ENCODE measurements around the gene DARS1.

DNA sequence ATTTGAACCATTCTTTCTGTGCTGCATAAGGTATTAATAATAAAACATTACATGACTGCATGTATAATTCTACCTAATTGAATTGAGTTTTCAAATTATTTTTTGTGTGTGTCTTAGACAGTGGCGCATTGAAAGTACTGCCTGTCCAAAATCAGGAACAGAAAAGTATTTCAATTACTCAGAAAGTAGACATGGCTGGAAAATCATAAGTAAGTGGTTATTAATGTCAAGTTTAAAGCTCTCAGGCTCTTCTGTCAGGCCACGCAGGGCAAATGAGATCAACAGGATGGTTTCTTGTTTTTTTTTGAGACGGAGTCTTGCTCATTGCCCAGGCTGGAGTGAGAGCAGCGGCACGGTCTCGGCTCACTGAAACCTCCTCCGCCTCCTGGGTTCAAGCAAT, 32.4 kb upstream of the DARS1 start:
- TF ChIP-seq, protein P1, sequence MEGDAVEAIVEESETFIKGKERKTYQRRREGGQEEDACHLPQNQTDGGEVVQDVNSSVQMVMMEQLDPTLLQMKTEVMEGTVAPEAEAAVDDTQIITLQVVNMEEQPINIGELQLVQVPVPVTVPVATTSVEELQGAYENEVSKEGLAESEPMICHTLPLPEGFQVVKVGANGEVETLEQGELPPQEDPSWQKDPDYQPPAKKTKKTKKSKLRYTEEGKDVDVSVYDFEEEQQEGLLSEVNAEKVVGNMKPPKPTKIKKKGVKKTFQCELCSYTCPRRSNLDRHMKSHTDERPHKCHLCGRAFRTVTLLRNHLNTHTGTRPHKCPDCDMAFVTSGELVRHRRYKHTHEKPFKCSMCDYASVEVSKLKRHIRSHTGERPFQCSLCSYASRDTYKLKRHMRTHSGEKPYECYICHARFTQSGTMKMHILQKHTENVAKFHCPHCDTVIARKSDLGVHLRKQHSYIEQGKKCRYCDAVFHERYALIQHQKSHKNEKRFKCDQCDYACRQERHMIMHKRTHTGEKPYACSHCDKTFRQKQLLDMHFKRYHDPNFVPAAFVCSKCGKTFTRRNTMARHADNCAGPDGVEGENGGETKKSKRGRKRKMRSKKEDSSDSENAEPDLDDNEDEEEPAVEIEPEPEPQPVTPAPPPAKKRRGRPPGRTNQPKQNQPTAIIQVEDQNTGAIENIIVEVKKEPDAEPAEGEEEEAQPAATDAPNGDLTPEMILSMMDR (IDR thresholded peaks at IDR 0.05): no peak
- no peak for TF ChIP-seq POLR2A (IDR thresholded peaks at IDR 0.05)
